HFF-Myc (cell line): Measurements from ENCODE around the gene SNTA1.
"Not testable (repeated sequence)": the region's sequence is repeated elsewhere in the genome, so short reads cannot be mapped to it uniquely, and the experiment has no call there.

Experiments used
- DNase-seq: peaks from one replicate; pipeline ENCODE4 v3.0.0-alpha.2; 2011; ENCODE audit warnings: low read depth; ENCODE audit errors: extremely low read depth
- H3K4me3 ChIP-seq: replicated peaks from 2 replicates; pipeline ENCODE4 v1.5.1; 2011; ENCODE audit warnings: low read depth, mild to moderate bottlenecking, control low read depth, low read length
- CTCF ChIP-seq: IDR thresholded peaks from 2 replicates; pipeline ENCODE4 v1.5.1; 2012; ENCODE audit warnings: mild to moderate bottlenecking, low read depth, low read length, control low read depth; ENCODE audit errors: missing control alignments

The SNTA1 gene

GRCh38 chr20:33443512-33444239 is at the start of gene SNTA1:
TSS of gene SNTA1 (minus strand) at chr20:33443763. CDS start at chr20:33443620, 143 bp downstream.
- no peak for TF ChIP-seq CTCF
- H3K4me3 ChIP-seq = peak within 1 kb of the TSS; percentile 53
- no peak for DNase-seq

- DNase-seq = no peak
These were observed 47.5 kb upstream of the SNTA1 start for GRCh38 chr20:33490934-33491656.

GRCh38 chr20:33490023-33490933 is 46.7 kb upstream of the SNTA1 start, which contains the start of gene CBFA2T2:
TSS of gene CBFA2T2 (plus strand) at chr20:33490096. CDS start at chr20:33490268, 172 bp downstream.
- DNase-seq = no peak
- no peak for TF ChIP-seq CTCF
- peak within 1 kb of the TSS; percentile 70 for H3K4me3 ChIP-seq

More at GRCh38 chr20:33490934-33491656, 47.5 kb upstream of the SNTA1 start:
- TF ChIP-seq CTCF = no peak
- H3K4me3 ChIP-seq = peak overlapping the region; percentile 70

- no peak for TF ChIP-seq CTCF
- peak overlapping the region; percentile 70 for H3K4me3 ChIP-seq
- DNase-seq = peak; percentile 66
These were observed 46.0 kb upstream of the SNTA1 start for GRCh38 chr20:33489495-33490022.

GRCh38 chr20:33488661-33489494 is 45.3 kb upstream of the SNTA1 start:
- peak overlapping the region; percentile 70 for H3K4me3 ChIP-seq
- DNase-seq = not testable (repeated sequence)

- H3K4me3 ChIP-seq = no peak overlapping the region
- TF ChIP-seq CTCF = no peak
- no peak for DNase-seq
These were observed 44.6 kb upstream of the SNTA1 start for GRCh38 chr20:33488201-33488600.

GRCh38 chr20:33483186-33483585 is 39.6 kb upstream of the SNTA1 start:
- not testable (repeated sequence) for DNase-seq, H3K4me3 ChIP-seq
